ENCODE results near the gene PPP1R11. TPM values are rescaled to one million over a fixed set of nuclear protein-coding genes. Genes with fewer than 3 reads are reported as not detected.
A peak's percentile ranks its signal among the peaks of the same experiment; 100 is the strongest.

The PPP1R11 gene
- polyA plus RNA-seq, 1 experiment = 53.5 TPM

DNA sequence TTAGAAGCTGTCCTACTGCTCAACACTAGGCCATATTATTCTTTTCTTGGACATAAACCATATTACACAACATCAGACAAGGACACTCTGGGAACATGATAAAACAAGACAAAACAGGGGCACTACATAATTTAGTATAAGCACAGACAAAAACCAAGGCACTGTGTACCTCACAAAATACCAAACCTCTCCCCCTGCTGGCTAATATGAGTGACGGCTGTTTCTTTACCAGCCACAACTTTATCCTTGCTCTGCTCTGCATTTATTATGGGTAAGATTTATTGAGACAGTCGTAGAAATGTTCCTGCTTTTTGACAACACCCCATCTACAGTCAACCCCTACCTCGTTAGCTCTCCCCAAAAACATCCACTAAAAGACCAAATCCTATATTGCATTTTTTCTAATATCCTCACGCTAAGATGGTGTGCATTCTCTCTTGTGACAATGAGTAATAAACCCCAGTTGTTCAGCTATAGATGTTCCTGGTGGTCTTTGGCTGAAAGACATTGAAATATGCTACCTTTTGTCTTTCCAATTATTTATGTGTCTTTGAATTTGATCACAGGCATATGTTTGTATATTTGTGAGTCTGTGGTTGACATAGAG, 29.7 kb upstream of the PPP1R11 start:
- TF ChIP-seq, protein P1, sequence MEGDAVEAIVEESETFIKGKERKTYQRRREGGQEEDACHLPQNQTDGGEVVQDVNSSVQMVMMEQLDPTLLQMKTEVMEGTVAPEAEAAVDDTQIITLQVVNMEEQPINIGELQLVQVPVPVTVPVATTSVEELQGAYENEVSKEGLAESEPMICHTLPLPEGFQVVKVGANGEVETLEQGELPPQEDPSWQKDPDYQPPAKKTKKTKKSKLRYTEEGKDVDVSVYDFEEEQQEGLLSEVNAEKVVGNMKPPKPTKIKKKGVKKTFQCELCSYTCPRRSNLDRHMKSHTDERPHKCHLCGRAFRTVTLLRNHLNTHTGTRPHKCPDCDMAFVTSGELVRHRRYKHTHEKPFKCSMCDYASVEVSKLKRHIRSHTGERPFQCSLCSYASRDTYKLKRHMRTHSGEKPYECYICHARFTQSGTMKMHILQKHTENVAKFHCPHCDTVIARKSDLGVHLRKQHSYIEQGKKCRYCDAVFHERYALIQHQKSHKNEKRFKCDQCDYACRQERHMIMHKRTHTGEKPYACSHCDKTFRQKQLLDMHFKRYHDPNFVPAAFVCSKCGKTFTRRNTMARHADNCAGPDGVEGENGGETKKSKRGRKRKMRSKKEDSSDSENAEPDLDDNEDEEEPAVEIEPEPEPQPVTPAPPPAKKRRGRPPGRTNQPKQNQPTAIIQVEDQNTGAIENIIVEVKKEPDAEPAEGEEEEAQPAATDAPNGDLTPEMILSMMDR (IDR thresholded peaks at IDR 0.05; ENCODE audit: low read depth, low read length) = peak; percentile 61
- Histone ChIP-seq H3K4me3 (ENCODE audit: low read depth, low read length) (no peak overlapping the region), H3K27ac (ENCODE audit: low read depth, low read length) (no peak overlapping the region), H3K9me3 (ENCODE audit: control insufficient read depth, insufficient read depth, low read length) (no peaks in the 10 kb centered on the region), H3K27me3 (ENCODE audit: control insufficient read depth, insufficient read depth, low read length) (no peaks in the 10 kb centered on the region)
- ChIA-PET CTCF (interaction anchor here (0.7 to 1.1 kb wide), 2 partner anchors 12 to 71 kb away, joined by 3 read pairs; no protein-coding TSS in a partner anchor), POLR2A (no interaction called here)
- DNase-seq (ENCODE audit: low read depth, low spot score) = no peak

GRCh38 chr6:30041221-30041620, 25.8 kb upstream of the PPP1R11 start:
- Histone ChIP-seq H3K27me3 (ENCODE audit: control insufficient read depth, insufficient read depth, low read length) (no peaks in the 10 kb centered on the region), H3K27ac (ENCODE audit: low read depth, low read length) (no peak overlapping the region), H3K4me3 (ENCODE audit: low read depth, low read length) (no peak overlapping the region), H3K9me3 (ENCODE audit: control insufficient read depth, insufficient read depth, low read length) (no peaks in the 10 kb centered on the region)
- POLR2A ChIA-PET = no interaction called here
- CTCF ChIA-PET = interaction anchor here (1.5 kb wide), 1 partner anchor 12 kb away, joined by 3 read pairs; no protein-coding TSS in a partner anchor
- TF ChIP-seq, protein P1 (IDR thresholded peaks at IDR 0.05; ENCODE audit: low read depth, low read length) = no peak
- DNase-seq (ENCODE audit: low read depth, low spot score) = no peak

DNA sequence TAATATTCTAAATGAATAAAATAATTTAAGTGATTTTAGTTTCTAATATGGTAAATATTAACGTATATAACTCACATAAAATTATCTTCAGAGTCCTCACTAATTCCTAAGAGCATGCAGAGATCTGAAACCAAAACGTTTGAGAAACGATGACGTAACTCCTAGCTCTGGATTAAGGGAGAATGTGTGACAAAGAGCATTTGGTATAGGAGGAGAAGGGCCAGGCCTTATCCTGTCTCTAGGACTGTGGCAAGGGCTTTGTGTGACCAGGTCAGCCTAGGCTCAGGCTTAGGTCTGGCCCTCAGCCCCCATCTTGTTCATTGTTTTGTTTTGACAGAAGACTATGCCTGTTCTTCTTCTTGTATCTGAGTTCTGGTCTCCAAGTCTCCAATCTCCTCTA, 25.2 kb upstream of the PPP1R11 start:
- Histone ChIP-seq H3K4me3 (ENCODE audit: low read depth, low read length) (no peak overlapping the region), H3K27me3 (ENCODE audit: control insufficient read depth, insufficient read depth, low read length) (no peaks in the 10 kb centered on the region), H3K27ac (ENCODE audit: low read depth, low read length) (no peak overlapping the region), H3K9me3 (ENCODE audit: control insufficient read depth, insufficient read depth, low read length) (no peaks in the 10 kb centered on the region)
- TF ChIP-seq, protein P1 (IDR thresholded peaks at IDR 0.05; ENCODE audit: low read depth, low read length) = no peak
- no peak for DNase-seq (ENCODE audit: low read depth, low spot score)
- ChIA-PET POLR2A (no interaction called here), CTCF (no interaction called here)

DNA sequence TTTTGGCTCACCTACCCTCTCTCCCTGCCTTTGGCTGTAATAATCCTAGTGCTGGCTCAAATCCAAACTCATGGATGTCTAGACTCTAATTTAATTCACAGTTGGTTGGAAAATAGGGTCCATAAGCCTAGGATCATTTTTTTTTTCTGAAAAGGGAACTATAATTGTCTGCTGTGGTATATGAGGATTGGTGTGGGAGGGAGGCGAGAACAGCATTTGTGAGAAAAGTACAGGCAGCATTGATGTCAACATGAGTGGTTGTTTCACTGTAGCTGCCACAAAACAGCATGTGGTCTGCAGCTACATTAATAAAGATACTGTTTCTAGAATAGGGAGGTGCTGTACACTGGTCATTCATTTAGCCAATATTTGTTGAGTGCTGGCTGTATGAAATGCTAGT, 24.5 kb upstream of the PPP1R11 start:
- TF ChIP-seq, protein P1 (IDR thresholded peaks at IDR 0.05; ENCODE audit: low read depth, low read length) = no peak
- Histone ChIP-seq H3K4me3 (ENCODE audit: low read depth, low read length) (no peak overlapping the region), H3K9me3 (ENCODE audit: control insufficient read depth, insufficient read depth, low read length) (no peaks in the 10 kb centered on the region), H3K27ac (ENCODE audit: low read depth, low read length) (no peak overlapping the region), H3K27me3 (ENCODE audit: control insufficient read depth, insufficient read depth, low read length) (no peaks in the 10 kb centered on the region)
- POLR2A ChIA-PET = no interaction called here
- no peak for DNase-seq (ENCODE audit: low read depth, low spot score)
- CTCF ChIA-PET = no interaction called here

DNA sequence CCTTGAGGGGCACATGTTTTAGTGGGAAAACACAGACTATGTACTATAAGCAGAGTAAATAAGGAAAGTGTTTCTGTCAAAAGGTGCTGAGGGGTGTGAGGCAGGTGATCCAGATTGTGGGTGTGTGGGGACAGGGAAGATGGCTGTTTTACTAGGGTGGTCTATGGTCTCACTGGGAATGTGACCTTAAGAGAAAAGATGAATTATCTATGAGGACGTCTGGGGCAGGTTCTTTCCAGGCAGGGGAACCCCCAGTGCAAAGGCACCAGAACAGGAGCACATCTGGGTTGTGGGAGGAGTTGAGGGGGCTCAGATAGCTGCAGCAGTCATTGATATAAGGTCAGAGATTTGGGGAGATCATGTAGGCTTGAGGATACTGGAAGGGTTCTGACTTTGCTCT, 24.1 kb upstream of the PPP1R11 start:
- Histone ChIP-seq H3K27me3 (ENCODE audit: control insufficient read depth, insufficient read depth, low read length) (no peaks in the 10 kb centered on the region), H3K27ac (ENCODE audit: low read depth, low read length) (no peak overlapping the region), H3K4me3 (ENCODE audit: low read depth, low read length) (no peak overlapping the region), H3K9me3 (ENCODE audit: control insufficient read depth, insufficient read depth, low read length) (no peaks in the 10 kb centered on the region)
- ChIA-PET CTCF (no interaction called here), POLR2A (no interaction called here)
- DNase-seq (ENCODE audit: low read depth, low spot score) = no peak
- TF ChIP-seq, protein P1 (IDR thresholded peaks at IDR 0.05; ENCODE audit: low read depth, low read length) = no peak
